ENCODE results near the gene JMJD8. TPM values are rescaled to one million over a fixed set of nuclear protein-coding genes. Genes with fewer than 3 reads are reported as not detected.

The JMJD8 gene
- total and polyA plus RNA-seq, 10 of the 15 experiments (the other 5 are each of a cell fraction or from before 2014, with no cell fraction given): 1.00 to 50.4 (median 30.7) TPM

- TF ChIP-seq PAX8 (IDR thresholded peaks at IDR 0.05) (no peak), SMARCA5 (IDR thresholded peaks at IDR 0.05) (peak; percentile 99), ZNF217 (IDR thresholded peaks at IDR 0.05) (peak; percentile 80; the same call in 1 of the 2 replicates), KDM1A (IDR thresholded peaks at IDR 0.05; ENCODE audit: borderline replicate concordance) (no peak)
Measured at GRCh38 chr16:726438-727290, 42.5 kb upstream of the JMJD8 start, which contains the start of the genes CCDC78 and HAGHL (continued).

GRCh38 chr16:726188-726437 lies 42.0 kb upstream of the JMJD8 start:
- Histone ChIP-seq H3K4me2 (ENCODE audit: control insufficient read depth, insufficient read depth) (peak overlapping the region; percentile 79), H3K4me3 (peak overlapping the region; percentile 66; the same call in 1 of the 2 replicates), H3K79me2 (ENCODE audit: control insufficient read depth, insufficient read depth, low read length) (no peaks in the 10 kb centered on the region; the same call in none of the 2 replicates), H2AFZ (ENCODE audit: control insufficient read depth, low read depth, low read length) (no peak overlapping the region), H3K9me3 (replicated peaks; ENCODE audit: control insufficient read depth, insufficient read depth, low read length) (no peaks in the 10 kb centered on the region), H3K27ac (ENCODE audit: control insufficient read depth, insufficient read depth) (no peak overlapping the region), H4K20me1 (ENCODE audit: control insufficient read depth, insufficient read depth) (no peaks in the 10 kb centered on the region), H3K27me3 (replicated peaks in 1 of 2; ENCODE audit: control insufficient read depth in 2 of 2, insufficient read depth in 2 of 2, low read length in 1 of 2) (no peaks in the 10 kb centered on the region), H3K4me1 (ENCODE audit: control insufficient read depth, insufficient read depth, low read length) (peaks cover 13% of the 10 kb centered on the region), H3K36me3 (ENCODE audit: control insufficient read depth in 2 of 2, insufficient read depth in 2 of 2, low read length in 1 of 2) (no peaks in the 10 kb centered on the region; a peak in 2 of 4 replicates), H3K9ac (ENCODE audit: control insufficient read depth, insufficient read depth, low read length) (no peak overlapping the region)
- intact Hi-C loops (cut with micrococcal nuclease; ENCODE audit: unreplicated experiment): no loop called here
- FAIRE-seq (no peak), DNase-seq (ENCODE audit: low read depth, low spot score) (no peak), ATAC-seq (no peak)
- ChIA-PET RAD21 (ENCODE audit: unreplicated experiment) (interaction anchor here (2.3 kb wide), 1 partner anchor 14 kb away, joined by 6 read pairs; no protein-coding TSS in a partner anchor), CTCF (interaction anchor here (0.8 kb wide), 1 partner anchor 14 kb away, joined by 3 read pairs; no protein-coding TSS in a partner anchor), POLR2A (interaction anchor here (6.3 kb wide), 1 partner anchor 12 kb away, joined by 60 read pairs; the partner anchor contains the start of gene CIAO3), SMC1A (ENCODE audit: uncharacterized antibody, unreplicated experiment) (interaction anchor here (1.7 kb wide), 2 partner anchors 11 to 14 kb away, joined by 3 to 5 read pairs; partner anchors contain the start of gene METRN)
- in situ Hi-C loops (cut with MboI): no loop called here
- BruUV-seq (replicated peaks): no TSS peak
- 15% methylated on average over 9 of the region's 9 CpGs for WGBS (ENCODE audit: insufficient coverage, insufficient replicate concordance, low lambda C conversion rate, missing lambda C conversion rate)
- no peak for TF ChIP-seq RELB (IDR thresholded peaks at IDR 0.05; ENCODE audit: low read depth)
- no peak for TF ChIP-seq CREM (IDR thresholded peaks at IDR 0.05; ENCODE audit: low read depth)
- TF ChIP-seq CBX3 (IDR thresholded peaks at IDR 0.05; ENCODE audit: borderline replicate concordance, low read depth): no peak
- no peak for TF ChIP-seq RAD21 (IDR thresholded peaks at IDR 0.05; ENCODE audit: insufficient read depth, low read depth, low read length)
- TF ChIP-seq DPF2 (IDR thresholded peaks at IDR 0.05): no peak
- no peak for TF ChIP-seq MLLT1 (IDR thresholded peaks at IDR 0.05)
- TF ChIP-seq IRF5 (IDR thresholded peaks at IDR 0.05; ENCODE audit: borderline replicate concordance): no peak
- TF ChIP-seq CREB1 (IDR thresholded peaks at IDR 0.05; ENCODE audit: low read depth): no peak
- TF ChIP-seq USF1 (IDR thresholded peaks at IDR 0.05; ENCODE audit: borderline replicate concordance, extremely low read length, insufficient read depth, low read depth, low read length): no peak
- no peak for TF ChIP-seq SIX5 (IDR thresholded peaks at IDR 0.05; ENCODE audit: low read depth, low read length, severe bottlenecking)
- no peak for TF ChIP-seq NFYB (IDR thresholded peaks at IDR 0.05; ENCODE audit: insufficient read depth, low read depth, low read length)
- no peak for TF ChIP-seq FOXK2 (IDR thresholded peaks at IDR 0.05)
- no peak for TF ChIP-seq GATAD2B (conservative IDR thresholded peaks at IDR 0.05; ENCODE audit: low read depth)
